Astrocyte (in vitro differentiated cells and primary cell): ENCODE measurements around the gene PRSS22. TPM values are rescaled to one million over a fixed set of nuclear protein-coding genes. Genes with fewer than 3 reads are reported as not detected.

Experiments used
- DNase-seq: peaks from one replicate; pipeline ENCODE4 v3.0.0-alpha.2; 2010; ENCODE audit warnings: low read depth
- FAIRE-seq: peaks from 2 replicates; lab custom pipeline; 2011; peaks lifted over from hg19 to GRCh38; lab: Jason Lieb, UNC
- H2AFZ ChIP-seq: 2 replicates; pipeline ENCODE4 v1.6.0; 2012; ENCODE audit warnings: low read depth, low read length, inconsistent platforms
- H3K27ac ChIP-seq: 2 replicates; pipeline ENCODE4 v1.5.1; 2011; ENCODE audit warnings: low read depth, low read length, inconsistent platforms
- H3K27me3 ChIP-seq: 2 replicates; pipeline ENCODE4 v1.6.0; 2011; ENCODE audit warnings: low read length, inconsistent platforms; ENCODE audit not compliant: insufficient read depth
- H3K36me3 ChIP-seq: 2 replicates; pipeline ENCODE4 v1.5.1; 2011; ENCODE audit warnings: low read length, inconsistent platforms; ENCODE audit not compliant: insufficient read depth
- H3K4me1 ChIP-seq: 2 replicates; pipeline ENCODE4 v1.5.1; 2011; ENCODE audit warnings: low read length, inconsistent platforms; ENCODE audit not compliant: insufficient read depth
- H3K4me2 ChIP-seq: 2 replicates; pipeline ENCODE4 v1.6.0; 2012; ENCODE audit warnings: low read length, inconsistent platforms
- H3K4me3 ChIP-seq: 2 replicates; pipeline ENCODE4 v1.5.1; 2011; ENCODE audit warnings: low read depth, mild to moderate bottlenecking, low read length, inconsistent platforms; ENCODE audit not compliant: insufficient read depth
- H3K79me2 ChIP-seq: 2 replicates; pipeline ENCODE4 v1.6.0; 2012; ENCODE audit warnings: mild to moderate bottlenecking, low read length, inconsistent platforms; ENCODE audit not compliant: insufficient read depth
- H3K9ac ChIP-seq: 2 replicates; pipeline ENCODE4 v1.6.0; 2012; ENCODE audit warnings: mild to moderate bottlenecking, low read length, inconsistent platforms
- H3K9me3 ChIP-seq: 2 replicates; pipeline ENCODE4 v1.5.1; 2012; ENCODE audit warnings: low read depth, mild to moderate bottlenecking, low read length, inconsistent platforms; ENCODE audit not compliant: insufficient read depth
- H4K20me1 ChIP-seq: 2 replicates; pipeline ENCODE4 v1.6.0; 2012; ENCODE audit warnings: low read length, inconsistent platforms; ENCODE audit not compliant: insufficient read depth
- H3K27ac Mint-ChIP-seq: one replicate; pipeline ENCODE4 v1.8.0; 2021; ENCODE audit warnings: mild to moderate bottlenecking, mixed read lengths; ENCODE audit not compliant: unreplicated experiment
- H3K27me3 Mint-ChIP-seq: one replicate; pipeline ENCODE4 v1.8.0; 2021; ENCODE audit warnings: low read depth, mixed read lengths; ENCODE audit not compliant: unreplicated experiment
- H3K36me3 Mint-ChIP-seq: one replicate; pipeline ENCODE4 v1.8.0; 2021; ENCODE audit warnings: low read depth, mixed read lengths; ENCODE audit not compliant: unreplicated experiment
- H3K4me1 Mint-ChIP-seq: one replicate; pipeline ENCODE4 v1.8.0; 2021; ENCODE audit warnings: low read depth, mixed read lengths; ENCODE audit not compliant: unreplicated experiment
- H3K4me3 Mint-ChIP-seq: one replicate; pipeline ENCODE4 v1.8.0; 2021; ENCODE audit warnings: mild to moderate bottlenecking, moderate library complexity, mixed read lengths; ENCODE audit not compliant: unreplicated experiment
- H3K9me3 Mint-ChIP-seq: one replicate; pipeline ENCODE4 v1.8.0; 2021; ENCODE audit warnings: mild to moderate bottlenecking, mixed read lengths; ENCODE audit not compliant: unreplicated experiment
- CTCF ChIP-seq: IDR thresholded peaks from 2 replicates; pipeline ENCODE4 v1.5.1; 2011; ENCODE audit warnings: low read depth, mild to moderate bottlenecking, inconsistent platforms, low read length, moderate library complexity; ENCODE audit not compliant: insufficient read depth
- EZH2 ChIP-seq: IDR thresholded peaks from 2 replicates; pipeline ENCODE4 v1.6.1; 2012; ENCODE audit warnings: mild to moderate bottlenecking, low read length, inconsistent platforms; ENCODE audit not compliant: insufficient read depth
- total RNA-seq: library from RNA; stranded (reverse); gene quantifications from 2 replicates; pipeline ENCODE4 v1.2.1, GENCODE V29; 2021

PRSS22 gene
- total RNA-seq, 1 donor from 2014 or later, result 1.5 TPM

- H3K4me1 ChIP-seq, result peaks cover 16% of the 10 kb centered on the region
- peaks cover 17% of the 10 kb centered on the region for H3K4me1 Mint-ChIP-seq
- no peaks in the 10 kb centered on the region for H3K9me3 Mint-ChIP-seq
- H3K9me3 ChIP-seq, result no peaks in the 10 kb centered on the region
- no peak overlapping the region for H2AFZ ChIP-seq
- no peak overlapping the region for H3K27ac Mint-ChIP-seq
- H3K27me3 Mint-ChIP-seq, result no peaks in the 10 kb centered on the region
- peaks cover 6% of the 10 kb centered on the region for H3K36me3 Mint-ChIP-seq
- no peak overlapping the region for H3K4me2 ChIP-seq
- peaks cover 9% of the 10 kb centered on the region for H4K20me1 ChIP-seq
- no peak overlapping the region for H3K4me3 ChIP-seq
- no peak overlapping the region for H3K27ac ChIP-seq
- FAIRE-seq (no peak), DNase-seq (no peak)
- peak overlapping the region; percentile 42 for H3K4me3 Mint-ChIP-seq
- no peaks in the 10 kb centered on the region for H3K36me3 ChIP-seq
- H3K79me2 ChIP-seq, result no peaks in the 10 kb centered on the region
- TF ChIP-seq EZH2, result no peak
- TF ChIP-seq CTCF, result no peak
- no peaks in the 10 kb centered on the region for H3K27me3 ChIP-seq
- H3K9ac ChIP-seq, result no peak overlapping the region
Measured at GRCh38 chr16:2900526-2901075, 42.6 kb upstream of the PRSS22 start.

GRCh38 chr16:2899564-2900072 is 41.6 kb upstream of the PRSS22 start:
- Histone ChIP-seq H3K4me2 (no peak overlapping the region), H3K79me2 (no peaks in the 10 kb centered on the region), H3K9ac (no peak overlapping the region), H3K4me1 (peaks cover 18% of the 10 kb centered on the region), H3K36me3 (no peaks in the 10 kb centered on the region), H3K4me3 (no peak overlapping the region), H3K27me3 (no peaks in the 10 kb centered on the region), H3K9me3 (no peaks in the 10 kb centered on the region), H2AFZ (no peak overlapping the region), H4K20me1 (peaks cover 12% of the 10 kb centered on the region), H3K27ac (no peak overlapping the region)
- H3K27me3 Mint-ChIP-seq, result no peaks in the 10 kb centered on the region
- H3K27ac Mint-ChIP-seq, result no peak overlapping the region
- no peak overlapping the region for H3K4me3 Mint-ChIP-seq
- no peaks in the 10 kb centered on the region for H3K9me3 Mint-ChIP-seq
- H3K4me1 Mint-ChIP-seq, result peaks cover 20% of the 10 kb centered on the region
- DNase-seq (no peak), FAIRE-seq (no peak)
- peaks cover 8% of the 10 kb centered on the region for H3K36me3 Mint-ChIP-seq
- TF ChIP-seq CTCF (no peak), EZH2 (no peak)

GRCh38 chr16:2898831-2899563 is 41.0 kb upstream of the PRSS22 start:
- Mint-ChIP-seq H3K4me1 (peaks cover 19% of the 10 kb centered on the region), H3K27me3 (no peaks in the 10 kb centered on the region), H3K36me3 (peaks cover 8% of the 10 kb centered on the region), H3K27ac (no peak overlapping the region), H3K4me3 (no peak overlapping the region), H3K9me3 (no peaks in the 10 kb centered on the region)
- Histone ChIP-seq H3K79me2 (peaks cover 4% of the 10 kb centered on the region), H3K27ac (no peak overlapping the region), H3K4me2 (no peak overlapping the region), H3K27me3 (no peaks in the 10 kb centered on the region), H3K9ac (no peak overlapping the region), H4K20me1 (peaks cover 12% of the 10 kb centered on the region), H3K36me3 (no peaks in the 10 kb centered on the region), H2AFZ (no peak overlapping the region), H3K9me3 (no peaks in the 10 kb centered on the region), H3K4me3 (no peak overlapping the region), H3K4me1 (peaks cover 17% of the 10 kb centered on the region)
- TF ChIP-seq EZH2 (no peak), CTCF (no peak)
- no peak for FAIRE-seq
- no peak for DNase-seq
